ENCODE data around the gene SLC7A8.
A peak's percentile ranks its signal among the peaks of the same experiment; 100 is the strongest.

DNA sequence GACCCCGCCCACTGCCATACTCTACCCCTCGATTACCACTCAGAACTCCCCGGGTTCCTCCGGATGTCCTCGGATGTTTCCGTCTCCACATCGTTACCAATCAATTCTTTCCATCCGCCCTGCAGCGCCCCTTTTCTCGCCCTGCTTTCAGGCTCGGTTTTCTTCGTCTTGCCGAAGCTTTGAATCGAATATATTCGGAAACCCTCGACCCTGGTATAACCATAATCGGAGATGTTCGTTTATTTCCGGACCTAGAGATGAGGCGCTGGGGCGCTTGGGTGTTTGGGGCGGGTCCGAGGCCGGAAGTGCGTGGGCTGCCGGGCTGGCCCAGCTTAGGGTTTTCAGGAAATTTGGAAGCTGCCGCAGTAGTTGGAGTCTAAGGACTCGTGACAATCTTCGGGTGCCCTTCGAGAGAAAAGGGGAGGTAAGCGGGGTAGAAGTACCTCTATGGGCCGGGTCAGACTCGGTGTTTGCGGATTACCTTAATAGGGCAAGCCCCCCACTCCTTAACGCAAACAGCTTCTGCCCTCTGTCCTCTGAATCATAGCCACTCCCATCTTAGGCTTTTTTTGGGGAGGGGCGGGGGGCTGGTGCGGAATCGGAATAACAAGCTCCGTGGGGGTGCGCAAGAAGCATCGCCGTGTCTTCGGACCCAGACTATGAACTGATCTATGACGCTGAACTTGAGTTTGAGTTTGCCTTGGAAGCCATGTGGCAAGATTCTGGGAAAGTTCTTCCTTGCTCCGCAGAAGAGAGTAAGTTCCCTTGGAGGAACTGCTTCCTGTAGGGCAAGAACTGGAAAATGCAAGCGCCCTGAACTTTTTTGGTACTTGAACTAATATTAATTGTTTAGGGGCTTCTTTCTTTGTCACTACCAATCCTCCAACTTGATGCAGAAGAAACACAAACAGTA lies 88.0 kb downstream of the SLC7A8 start, which contains the start of gene C14orf119:
- TF ChIP-seq EP300 (IDR thresholded peaks at IDR 0.05): peak; percentile 79 to 96
- TF ChIP-seq POLR2A (IDR thresholded peaks at IDR 0.05): peak; percentile 70 to 94
- TF ChIP-seq, protein P1, sequence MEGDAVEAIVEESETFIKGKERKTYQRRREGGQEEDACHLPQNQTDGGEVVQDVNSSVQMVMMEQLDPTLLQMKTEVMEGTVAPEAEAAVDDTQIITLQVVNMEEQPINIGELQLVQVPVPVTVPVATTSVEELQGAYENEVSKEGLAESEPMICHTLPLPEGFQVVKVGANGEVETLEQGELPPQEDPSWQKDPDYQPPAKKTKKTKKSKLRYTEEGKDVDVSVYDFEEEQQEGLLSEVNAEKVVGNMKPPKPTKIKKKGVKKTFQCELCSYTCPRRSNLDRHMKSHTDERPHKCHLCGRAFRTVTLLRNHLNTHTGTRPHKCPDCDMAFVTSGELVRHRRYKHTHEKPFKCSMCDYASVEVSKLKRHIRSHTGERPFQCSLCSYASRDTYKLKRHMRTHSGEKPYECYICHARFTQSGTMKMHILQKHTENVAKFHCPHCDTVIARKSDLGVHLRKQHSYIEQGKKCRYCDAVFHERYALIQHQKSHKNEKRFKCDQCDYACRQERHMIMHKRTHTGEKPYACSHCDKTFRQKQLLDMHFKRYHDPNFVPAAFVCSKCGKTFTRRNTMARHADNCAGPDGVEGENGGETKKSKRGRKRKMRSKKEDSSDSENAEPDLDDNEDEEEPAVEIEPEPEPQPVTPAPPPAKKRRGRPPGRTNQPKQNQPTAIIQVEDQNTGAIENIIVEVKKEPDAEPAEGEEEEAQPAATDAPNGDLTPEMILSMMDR (IDR thresholded peaks at IDR 0.05): peak in 1 of 5 experiments; percentile 14

All from tibial nerve (tissue), 4 donors.